ENCODE data around the gene MKRN2OS.
A peak's percentile ranks its signal among the peaks of the same experiment; 100 is the strongest.

MKRN2OS gene

DNA sequence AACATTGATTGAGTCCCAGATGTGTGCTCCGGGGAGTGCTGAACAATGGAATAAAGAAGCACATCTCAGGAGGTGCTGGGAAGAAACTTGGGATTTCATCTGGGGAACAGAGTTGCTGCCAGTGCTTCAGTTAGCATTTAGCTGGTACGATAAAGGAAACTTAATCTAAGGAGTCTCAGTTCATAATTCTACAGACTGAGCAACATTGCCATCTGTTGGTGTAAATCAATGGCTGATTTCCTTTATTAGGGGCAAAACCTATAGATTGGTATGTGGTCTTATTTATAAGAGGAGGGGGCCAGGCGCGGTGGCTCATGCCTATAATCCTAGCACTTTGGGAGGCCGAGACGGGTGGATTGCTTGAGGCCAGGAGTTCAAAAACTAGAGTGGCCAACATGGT, 8.9 kb downstream of the MKRN2OS start:
- CTCF ChIA-PET, result no interaction called here

DNA sequence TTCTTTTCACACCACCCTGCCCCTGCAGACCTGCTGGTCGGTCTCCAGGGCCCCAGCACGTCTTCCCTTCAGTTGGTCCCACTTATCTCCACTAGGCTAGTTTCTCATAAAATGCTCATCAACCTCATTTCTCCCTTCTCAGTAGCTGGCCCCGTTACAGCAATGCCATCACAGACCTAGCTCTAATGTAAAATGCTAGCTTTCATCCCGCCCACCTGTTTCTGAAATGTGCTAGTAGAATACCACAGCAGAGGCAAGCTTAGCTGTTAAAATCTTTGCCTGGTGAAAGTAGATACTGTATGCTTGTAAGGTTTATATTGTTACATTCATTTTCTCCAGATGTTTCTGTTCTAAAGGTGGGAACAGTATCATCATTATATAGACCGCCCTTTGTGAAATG, 13.1 kb downstream of the MKRN2OS start:
- Histone ChIP-seq H3K4me3 (ENCODE audit: low read depth, low read length) (no peak overlapping the region), H3K4me1 (ENCODE audit: control insufficient read depth, insufficient read depth, low read length) (no peaks in the 10 kb centered on the region), H3K36me3 (ENCODE audit: control insufficient read depth in 2 of 2, insufficient read depth in 1 of 2, low read length in 2 of 2) (peaks cover 6 to 55% of the 10 kb centered on the region in 2 experiments; a peak in 2 of 3 replicates), H3K9me3 (ENCODE audit: control insufficient read depth, insufficient read depth, low read depth, low read length) (no peaks in the 10 kb centered on the region), H3K27ac (ENCODE audit: extremely low read depth, low read depth, low read length) (no peak overlapping the region)
- ChIA-PET POLR2A (no interaction called here), CTCF (interaction anchor here (0.7 kb wide), 1 partner anchor 21 kb away, joined by 4 read pairs; no protein-coding TSS in a partner anchor)
- TF ChIP-seq ZNF658 (tag by site-specific recombination; IDR thresholded peaks at IDR 0.05) (no peak), TRIM28 (IDR thresholded peaks at IDR 0.05; ENCODE audit: borderline replicate concordance, low read length) (no peak), ZFHX2 (tag by site-specific recombination; conservative IDR thresholded peaks at IDR 0.05) (0 out of 2 replicates have a peak, but pooled peaks have one; percentile 11)

More for the DNA sequence above, 8.9 kb downstream of the MKRN2OS start:
- Histone ChIP-seq H3K4me1 (ENCODE audit: control insufficient read depth, insufficient read depth, low read length) (no peaks in the 10 kb centered on the region), H3K4me3 (ENCODE audit: low read depth, low read length) (no peak overlapping the region), H3K27ac (ENCODE audit: extremely low read depth, low read depth, low read length) (no peak overlapping the region), H3K36me3 (ENCODE audit: control insufficient read depth in 2 of 2, insufficient read depth in 1 of 2, low read length in 2 of 2) (peaks cover 7 to 45% of the 10 kb centered on the region in 2 experiments; a peak in 2 of 3 replicates), H3K9me3 (ENCODE audit: control insufficient read depth, insufficient read depth, low read depth, low read length) (no peaks in the 10 kb centered on the region)
- POLR2A ChIA-PET, result interaction anchor here (0.7 kb wide), 1 partner anchor 361 kb away, joined by 3 read pairs; no protein-coding TSS in a partner anchor
- TF ChIP-seq ZNF792 (tag by site-specific recombination; IDR thresholded peaks at IDR 0.05) (no peak), ZNF654 (tag by site-specific recombination; IDR thresholded peaks at IDR 0.05; ENCODE audit: low read depth) (peak; percentile 40)
- TF ChIP-seq, protein P1, sequence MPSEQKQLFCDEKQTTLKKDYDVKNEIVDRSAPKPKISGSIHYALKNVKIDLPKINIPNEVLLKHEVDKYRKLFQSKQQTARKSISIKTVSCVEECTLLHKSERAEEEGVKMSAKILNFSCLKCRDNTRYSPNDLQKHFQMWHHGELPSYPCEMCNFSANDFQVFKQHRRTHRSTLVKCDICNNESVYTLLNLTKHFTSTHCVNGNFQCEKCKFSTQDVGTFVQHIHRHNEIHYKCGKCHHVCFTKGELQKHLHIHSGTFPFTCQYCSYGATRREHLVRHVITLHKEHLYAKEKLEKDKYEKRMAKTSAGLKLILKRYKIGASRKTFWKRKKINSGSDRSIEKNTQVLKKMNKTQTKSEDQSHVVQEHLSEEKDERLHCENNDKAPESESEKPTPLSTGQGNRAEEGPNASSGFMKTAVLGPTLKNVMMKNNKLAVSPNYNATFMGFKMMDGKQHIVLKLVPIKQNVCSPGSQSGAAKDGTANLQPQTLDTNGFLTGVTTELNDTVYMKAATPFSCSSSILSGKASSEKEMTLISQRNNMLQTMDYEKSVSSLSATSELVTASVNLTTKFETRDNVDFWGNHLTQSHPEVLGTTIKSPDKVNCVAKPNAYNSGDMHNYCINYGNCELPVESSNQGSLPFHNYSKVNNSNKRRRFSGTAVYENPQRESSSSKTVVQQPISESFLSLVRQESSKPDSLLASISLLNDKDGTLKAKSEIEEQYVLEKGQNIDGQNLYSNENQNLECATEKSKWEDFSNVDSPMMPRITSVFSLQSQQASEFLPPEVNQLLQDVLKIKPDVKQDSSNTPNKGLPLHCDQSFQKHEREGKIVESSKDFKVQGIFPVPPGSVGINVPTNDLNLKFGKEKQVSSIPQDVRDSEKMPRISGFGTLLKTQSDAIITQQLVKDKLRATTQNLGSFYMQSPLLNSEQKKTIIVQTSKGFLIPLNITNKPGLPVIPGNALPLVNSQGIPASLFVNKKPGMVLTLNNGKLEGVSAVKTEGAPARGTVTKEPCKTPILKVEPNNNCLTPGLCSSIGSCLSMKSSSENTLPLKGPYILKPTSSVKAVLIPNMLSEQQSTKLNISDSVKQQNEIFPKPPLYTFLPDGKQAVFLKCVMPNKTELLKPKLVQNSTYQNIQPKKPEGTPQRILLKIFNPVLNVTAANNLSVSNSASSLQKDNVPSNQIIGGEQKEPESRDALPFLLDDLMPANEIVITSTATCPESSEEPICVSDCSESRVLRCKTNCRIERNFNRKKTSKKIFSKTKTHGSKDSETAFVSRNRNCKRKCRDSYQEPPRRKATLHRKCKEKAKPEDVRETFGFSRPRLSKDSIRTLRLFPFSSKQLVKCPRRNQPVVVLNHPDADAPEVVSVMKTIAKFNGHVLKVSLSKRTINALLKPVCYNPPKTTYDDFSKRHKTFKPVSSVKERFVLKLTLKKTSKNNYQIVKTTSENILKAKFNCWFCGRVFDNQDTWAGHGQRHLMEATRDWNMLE (tag by site-specific recombination; conservative IDR thresholded peaks at IDR 0.05; ENCODE audit: low read depth), result no peak

DNA sequence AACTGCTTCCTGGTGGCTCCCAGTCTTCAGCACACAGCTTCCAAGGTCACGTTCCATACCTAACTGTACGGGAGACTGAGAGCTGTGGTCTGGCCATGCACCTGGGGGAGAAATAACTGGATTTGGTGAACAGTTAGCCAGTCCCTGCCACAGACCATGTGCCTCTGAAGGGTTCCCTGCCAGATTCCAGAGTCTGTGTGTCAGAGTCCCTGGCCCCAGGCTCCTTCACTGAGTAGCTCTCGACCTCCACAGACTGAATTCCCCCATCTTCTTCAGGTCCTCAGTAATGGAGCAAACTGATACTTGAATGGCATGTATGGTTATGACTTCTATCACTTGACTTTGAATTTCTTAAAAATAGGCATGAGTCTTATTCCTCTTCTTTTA, 17.5 kb downstream of the MKRN2OS start:
- Histone ChIP-seq H3K36me3 (ENCODE audit: control insufficient read depth in 2 of 2, insufficient read depth in 1 of 2, low read length in 2 of 2) (peaks cover 18 to 70% of the 10 kb centered on the region in 2 experiments; a peak in 2 of 3 replicates), H3K4me3 (ENCODE audit: low read depth, low read length) (no peak overlapping the region), H3K4me1 (ENCODE audit: control insufficient read depth, insufficient read depth, low read length) (no peaks in the 10 kb centered on the region), H3K9me3 (ENCODE audit: control insufficient read depth, insufficient read depth, low read depth, low read length) (no peaks in the 10 kb centered on the region), H3K27ac (ENCODE audit: extremely low read depth, low read depth, low read length) (no peak overlapping the region)
- TF ChIP-seq ZFP69B (tag by site-specific recombination; IDR thresholded peaks at IDR 0.05), result no peak
- ChIA-PET POLR2A (no interaction called here), CTCF (interaction anchor here (0.6 kb wide), 1 partner anchor 451 kb away, joined by 3 read pairs; no protein-coding TSS in a partner anchor)

DNA sequence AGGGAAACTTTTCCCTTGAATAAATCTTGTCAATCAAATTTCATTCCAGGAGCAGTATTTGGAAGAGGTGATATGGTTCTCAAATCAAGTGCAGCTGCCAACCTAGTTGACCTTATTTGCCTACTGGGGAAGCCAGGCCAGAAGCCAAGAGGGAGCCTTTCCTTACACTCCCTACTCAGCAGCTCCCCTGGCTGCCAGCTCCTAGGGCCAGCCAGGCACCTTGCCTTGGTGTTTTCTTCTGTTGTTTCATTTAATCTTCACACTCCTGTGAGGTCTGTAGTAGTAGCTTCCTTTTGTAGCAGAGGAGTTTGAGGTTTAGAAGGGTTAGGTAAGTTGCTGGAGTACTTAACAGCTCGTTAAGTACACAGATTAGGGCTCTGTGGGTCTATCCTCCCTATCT, 22.6 kb downstream of the MKRN2OS start:
- Histone ChIP-seq H3K27ac (ENCODE audit: extremely low read depth, low read depth, low read length) (no peak overlapping the region), H3K36me3 (ENCODE audit: control insufficient read depth in 2 of 2, insufficient read depth in 1 of 2, low read length in 2 of 2) (peaks cover 16 to 56% of the 10 kb centered on the region in 2 experiments; a peak in 2 of 3 replicates), H3K4me1 (ENCODE audit: control insufficient read depth, insufficient read depth, low read length) (no peaks in the 10 kb centered on the region), H3K4me3 (ENCODE audit: low read depth, low read length) (no peak overlapping the region), H3K9me3 (ENCODE audit: control insufficient read depth, insufficient read depth, low read depth, low read length) (no peaks in the 10 kb centered on the region)
- ChIA-PET POLR2A (no interaction called here), CTCF (interaction anchor here (0.6 kb wide), 2 partner anchors 304 to 1463 kb away, joined by 3 to 4 read pairs; no protein-coding TSS in a partner anchor)
- TF ChIP-seq ZNF157 (tag by site-specific recombination; IDR thresholded peaks at IDR 0.05), result no peak
- TF ChIP-seq OSR2 (tag by site-specific recombination; IDR thresholded peaks at IDR 0.05), result 0 out of 2 replicates have a peak, but pooled peaks have one; percentile 22
- TF ChIP-seq WT1 (tag by site-specific recombination; IDR thresholded peaks at IDR 0.05), result 0 out of 2 replicates have a peak, but pooled peaks have one; percentile 17
- TF ChIP-seq ZNF302 (tag by site-specific recombination; IDR thresholded peaks at IDR 0.05; ENCODE audit: low read depth), result no peak

Measured in HEK293 (cell line).